NCI-H526 (cell line): ENCODE measurements around the gene MAFB.

ENCODE experiments used
- DNase-seq, 2 experiments: peaks; one replicate each; lab custom pipeline; 2025; lab: John Stamatoyannopoulos, UW

The MAFB gene

DNA sequence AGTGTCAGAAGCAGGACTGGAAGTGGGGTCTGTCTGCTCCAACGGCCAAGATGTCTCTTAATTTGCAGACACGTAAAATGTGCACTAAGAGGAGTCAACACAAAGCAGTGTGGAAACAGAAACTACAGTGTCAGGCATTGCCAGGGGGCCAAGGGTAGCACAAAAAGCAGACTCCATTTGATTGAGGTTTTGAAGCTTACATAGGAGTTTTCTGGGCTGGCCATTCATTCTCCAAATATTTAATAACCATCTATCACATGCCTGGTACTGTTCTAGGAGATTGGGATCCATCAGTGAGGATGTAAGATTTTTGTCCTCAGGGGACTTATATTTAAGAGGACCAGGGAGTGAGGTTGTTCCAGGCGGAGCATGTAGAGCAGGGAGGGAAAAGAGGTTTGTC, 29.5 kb downstream of the MAFB start:
- no peak for DNase-seq

DNA sequence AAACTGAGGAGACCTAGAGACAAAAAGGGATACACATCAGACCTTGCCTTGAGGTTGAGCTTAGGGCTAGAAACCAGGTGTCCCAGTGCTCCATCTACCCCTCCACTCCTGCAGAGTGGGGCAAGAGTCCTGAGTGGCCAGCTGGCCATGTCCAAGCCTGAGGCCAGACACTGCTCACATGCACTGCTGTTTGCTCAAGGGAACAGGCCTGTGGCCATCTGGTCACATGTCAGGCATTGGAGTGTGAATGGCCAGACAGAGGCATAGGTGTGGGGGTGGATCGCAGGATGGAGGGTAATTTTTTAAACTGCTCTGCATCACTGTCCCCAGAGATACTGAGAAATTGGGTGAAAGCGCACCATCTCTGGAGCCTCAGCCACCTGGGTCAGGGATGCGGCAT, 30.5 kb downstream of the MAFB start:
- no peak for DNase-seq

DNA sequence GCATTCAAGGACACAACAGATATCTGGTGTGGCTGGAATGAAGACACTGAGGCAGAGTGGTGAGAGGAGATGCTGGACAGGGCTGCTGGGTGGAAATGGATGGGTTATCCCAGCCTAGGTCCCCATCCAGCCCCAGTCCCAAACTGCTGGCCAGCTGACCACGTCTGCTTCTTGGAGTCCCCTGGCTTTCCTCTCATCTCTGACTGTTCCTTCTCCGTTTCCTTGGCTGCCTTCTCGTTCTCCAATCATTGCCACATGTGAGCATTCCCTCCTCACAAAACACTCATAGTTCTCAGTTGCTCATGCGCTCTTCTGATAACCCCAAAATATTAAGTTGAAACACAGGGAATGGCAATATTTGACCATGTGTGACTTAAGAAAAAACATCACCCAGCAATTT, 31.5 kb downstream of the MAFB start:
- no peak for DNase-seq

DNA sequence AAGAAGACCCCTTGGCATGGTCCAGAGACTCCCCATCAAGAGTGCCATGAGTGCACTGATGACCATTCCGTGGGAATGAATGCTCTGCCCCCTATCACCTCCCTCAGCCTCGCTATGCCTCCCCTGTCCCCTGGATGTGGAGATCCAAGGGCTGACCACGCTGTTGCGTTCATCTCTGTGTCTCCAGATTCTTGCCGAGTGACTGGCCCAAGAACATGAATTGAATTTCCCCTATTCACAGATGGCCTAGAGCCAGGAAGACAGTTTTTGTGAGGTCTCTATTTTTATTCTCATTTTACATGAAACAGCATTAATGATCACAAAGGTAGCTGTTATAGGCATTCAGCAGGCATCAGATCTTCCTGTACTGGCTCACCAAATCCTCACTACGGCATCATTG, 33.6 kb downstream of the MAFB start:
- no peak for DNase-seq

- DNase-seq: no peak
Observed at GRCh38 chr20:40654876-40655275, 34.2 kb downstream of the MAFB start.

DNA sequence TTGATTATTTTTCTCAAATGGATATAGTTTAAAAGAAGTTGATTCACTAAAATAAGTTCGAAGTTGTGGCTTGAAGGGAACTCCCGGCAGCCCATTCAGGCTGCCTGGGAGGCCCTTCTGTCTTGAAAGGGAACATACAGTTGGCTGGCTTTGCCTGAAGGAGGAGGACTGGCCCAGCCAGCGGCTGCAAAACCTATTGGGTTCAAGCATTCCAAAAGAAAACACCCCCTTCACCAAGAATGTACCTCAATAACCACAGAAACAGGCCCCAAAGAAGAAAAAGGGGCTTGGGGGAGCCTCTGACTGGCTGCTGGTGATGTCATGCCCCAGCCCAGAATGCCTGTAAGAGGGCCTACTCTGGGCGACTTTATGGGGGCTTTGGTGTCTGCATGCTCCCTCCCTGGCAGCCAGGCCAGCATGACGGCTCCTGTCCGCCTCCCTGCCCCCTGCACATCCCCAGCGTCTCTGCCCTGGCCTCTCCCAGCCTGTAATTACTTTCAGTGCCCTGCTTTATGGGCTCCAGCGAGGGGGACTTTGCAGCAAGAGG, 36.5 kb downstream of the MAFB start:
- no peak for DNase-seq

GRCh38 chr20:40651151-40651550, 37.9 kb downstream of the MAFB start:
- no peak for DNase-seq

DNA sequence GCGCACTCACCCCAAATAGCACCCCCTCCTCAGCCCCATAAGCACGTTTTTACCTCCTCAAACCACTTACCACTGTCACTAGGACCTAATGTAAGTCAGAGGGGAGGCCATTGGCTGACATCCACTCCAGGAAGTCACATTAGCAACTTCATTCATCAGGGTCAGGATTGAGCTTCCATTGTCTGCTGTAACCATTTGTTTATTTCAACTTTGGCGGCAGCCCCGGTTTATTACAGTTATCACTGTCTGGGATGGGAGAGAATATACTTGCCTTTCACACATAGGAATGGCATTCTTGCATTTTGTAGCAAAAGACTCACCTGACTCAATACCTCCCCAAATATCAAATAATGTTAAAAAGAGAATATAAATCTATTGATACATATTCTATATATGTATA, 38.3 kb downstream of the MAFB start:
- DNase-seq: peak in 1 of 2 experiments; percentile 9

DNA sequence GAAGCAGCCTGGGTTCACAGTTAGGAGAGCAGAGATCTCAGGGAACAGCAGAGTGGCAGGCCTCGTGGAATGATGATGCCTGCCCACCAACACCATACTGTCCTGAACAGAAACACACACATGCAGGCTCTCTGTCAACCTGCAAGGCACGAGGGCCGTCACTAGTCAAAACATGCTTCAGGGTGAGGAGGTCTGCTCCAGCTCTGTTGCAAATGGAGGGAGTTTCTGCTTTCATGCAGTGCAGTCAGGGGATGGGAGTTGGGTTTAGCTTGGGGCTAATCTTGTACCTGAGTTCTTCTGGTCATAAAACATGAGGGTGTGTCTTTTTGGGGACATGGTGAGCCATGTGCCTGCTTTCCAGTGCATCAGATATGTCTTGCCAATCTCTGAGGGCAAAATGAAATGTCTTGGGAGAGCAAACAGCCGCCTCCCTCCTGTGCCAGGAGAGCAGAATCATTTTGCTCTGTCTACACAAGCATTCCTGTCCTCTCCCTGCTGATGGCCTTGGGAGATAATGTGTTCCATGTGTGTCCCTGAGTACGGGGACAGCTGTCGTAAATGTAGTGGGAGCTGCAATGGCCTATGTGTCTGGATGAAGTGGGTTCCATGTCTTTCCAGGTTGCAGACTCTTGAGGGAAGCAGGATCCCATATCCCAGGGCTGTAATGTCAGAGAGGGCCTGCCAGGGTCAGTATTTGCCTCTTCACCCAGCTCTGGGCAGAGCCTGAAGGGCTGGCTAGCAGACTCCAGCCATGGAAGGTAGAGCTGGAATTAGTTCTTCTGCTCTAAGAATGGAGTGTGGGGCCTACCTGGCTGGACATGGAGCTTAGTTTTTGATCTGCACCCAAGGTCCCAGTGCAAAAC, 40.6 kb downstream of the MAFB start:
- no peak for DNase-seq

- no peak for DNase-seq
Observed at GRCh38 chr20:40646813-40647212, 42.2 kb downstream of the MAFB start.

GRCh38 chr20:40646361-40646760, 42.7 kb downstream of the MAFB start:
- no peak for DNase-seq

DNA sequence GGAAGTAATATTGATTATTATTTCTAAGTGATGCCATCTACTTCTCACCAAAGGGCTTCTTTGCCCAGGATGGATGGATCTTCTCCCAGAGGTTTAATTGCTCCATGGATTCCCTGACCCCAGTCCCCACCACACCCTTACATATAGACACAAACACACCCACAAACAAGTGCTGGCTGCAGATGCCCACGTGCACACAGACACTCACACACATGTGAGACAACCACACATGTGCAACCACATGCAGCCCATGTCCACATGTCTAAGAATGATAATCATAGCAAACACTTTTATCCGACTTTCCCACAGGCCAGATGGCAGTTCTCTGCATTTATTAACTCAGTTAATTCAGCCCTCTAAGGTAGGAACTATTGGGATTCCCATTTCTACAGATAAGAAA, 44.2 kb downstream of the MAFB start:
- no peak for DNase-seq

- no peak for DNase-seq
Observed at GRCh38 chr20:40643891-40644290, 45.1 kb downstream of the MAFB start.

DNA sequence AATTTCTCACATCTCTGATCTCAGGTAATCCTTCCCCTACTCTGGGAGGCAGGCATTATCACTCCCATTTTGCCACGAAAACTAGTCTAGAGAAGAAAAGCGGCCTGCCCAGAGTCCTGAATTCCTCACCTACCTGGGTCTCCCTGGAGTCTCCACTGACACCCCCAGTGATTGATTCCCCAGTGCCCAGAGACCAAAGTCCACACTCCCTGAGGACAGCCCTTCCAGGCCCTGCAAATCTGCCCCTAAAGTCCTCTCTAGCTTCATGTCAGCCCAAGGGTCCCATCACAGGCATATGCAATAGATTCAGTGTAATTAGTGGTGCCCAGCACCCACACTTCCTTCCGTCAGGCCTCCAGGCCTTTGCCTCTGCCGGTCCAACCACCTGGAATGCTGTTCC, 47.2 kb downstream of the MAFB start:
- no peak for DNase-seq

GRCh38 chr20:40641202-40641601, 47.8 kb downstream of the MAFB start:
- DNase-seq: no peak

DNA sequence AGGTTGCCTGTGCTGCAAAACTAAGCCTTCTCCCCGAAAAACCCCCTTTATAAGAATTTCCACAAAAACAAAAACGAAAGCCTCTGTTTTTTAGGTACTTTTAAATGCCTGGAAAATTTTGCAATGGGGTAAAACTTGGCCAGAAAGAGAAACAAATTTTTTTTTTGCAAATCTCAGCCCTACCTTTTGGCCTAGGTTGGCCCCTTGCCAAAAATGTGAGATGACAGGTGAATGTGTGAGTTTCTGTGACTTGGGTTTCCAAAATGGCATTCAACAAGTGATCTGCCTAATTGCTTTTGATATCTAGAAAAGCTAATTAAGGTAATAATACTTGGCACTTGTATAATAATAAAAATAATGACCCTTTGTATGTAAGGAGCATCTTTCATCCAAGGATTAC, 48.4 kb downstream of the MAFB start:
- no peak for DNase-seq

DNA sequence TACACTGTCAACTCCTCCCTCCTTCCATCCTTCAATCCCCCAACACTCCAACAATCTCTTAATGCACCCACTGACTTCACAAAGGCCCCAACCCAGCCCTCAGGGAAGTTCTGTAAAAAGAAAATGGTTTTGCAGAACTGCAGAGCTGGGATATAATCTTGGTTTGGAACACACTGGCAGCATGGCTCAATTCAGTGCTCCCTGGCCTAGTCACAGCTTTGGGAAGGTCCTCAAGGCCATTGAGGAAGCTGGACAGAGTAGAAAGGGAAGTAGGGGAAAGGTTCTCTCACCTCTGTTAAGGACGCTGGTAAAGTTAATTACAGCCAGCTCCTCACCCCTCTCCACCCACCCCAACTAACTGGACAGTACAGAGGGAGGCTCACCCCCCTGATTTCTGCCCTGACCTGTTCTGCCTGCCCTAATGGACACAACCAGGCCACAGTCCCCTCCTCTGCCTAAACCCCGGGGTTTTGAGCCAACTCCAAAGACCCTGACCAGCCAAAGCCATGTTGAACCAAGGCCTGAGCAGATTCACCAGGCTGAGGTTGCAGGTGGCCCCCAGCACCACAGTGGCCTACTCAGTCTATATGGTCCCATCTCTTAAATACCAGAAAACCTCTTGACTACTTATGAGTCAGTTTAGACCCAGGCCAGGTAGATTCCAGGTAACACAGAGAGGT, 49.2 kb downstream of the MAFB start:
- no peak for DNase-seq

DNA sequence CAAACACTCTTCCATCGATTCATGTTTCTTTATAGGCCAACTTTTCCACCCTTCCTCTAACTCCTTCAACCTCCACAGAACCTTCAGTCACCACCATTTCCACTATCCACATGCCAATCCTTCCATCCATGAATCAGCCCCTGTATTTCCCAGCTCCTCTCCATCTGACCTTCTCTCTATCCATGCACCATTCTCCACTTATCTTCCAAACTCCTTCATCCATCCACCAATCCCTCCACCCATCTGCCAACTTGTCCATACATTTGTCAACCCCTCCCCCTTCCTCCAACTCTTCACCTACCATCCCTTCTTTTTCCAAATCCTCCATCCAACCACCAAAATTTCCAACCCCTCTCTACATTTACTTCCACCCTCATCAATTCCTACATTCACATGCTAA, 49.9 kb downstream of the MAFB start:
- no peak for DNase-seq

- DNase-seq: no peak
Observed at GRCh38 chr20:40638414-40638813, 50.6 kb downstream of the MAFB start.

GRCh38 chr20:40637176-40637575, 51.9 kb downstream of the MAFB start:
- no peak for DNase-seq

GRCh38 chr20:40636486-40636885, 52.5 kb downstream of the MAFB start:
- no peak for DNase-seq

- DNase-seq: no peak
Observed at GRCh38 chr20:40635971-40636370, 53.1 kb downstream of the MAFB start.
